A549 (cell line): Measurements from ENCODE around the gene COX7B. TPM values are rescaled to one million over a fixed set of nuclear protein-coding genes. Genes with fewer than 3 reads are reported as not detected.
"Not testable (repeated sequence)": the region's sequence is repeated elsewhere in the genome, so short reads cannot be mapped to it uniquely, and the experiment has no call there.

Experiments
- ATAC-seq, 2 experiments: fragments of 200-7000 bp in 1 of 2; fragments of >200 bp in 1 of 2; cut with Nextera tagmentation in 1 of 2; cut with Tn5 transposase in 1 of 2; 3 replicates each; pipeline versions ENCODE4 v1.8.0 to v1.9.1; 2018 to 2020; ENCODE audit warnings: mild to moderate bottlenecking in 1 of 2, moderate library complexity in 1 of 2
- CTCF ChIA-PET: fragments of 300-600 bp; sonication (Branson Sonifier 250); formaldehyde crosslinking; extraction: SDS; loops from one replicate; lab custom pipeline; 2021; ENCODE audit warnings: antibody characterized with exemption, inconsistent platforms; lab: Yijun Ruan, JAX
- POLR2A ChIA-PET: fragments of 350-600 bp; formaldehyde crosslinking; extraction: SDS; loops from one replicate; lab custom pipeline; 2021; ENCODE audit warnings: antibody characterized with exemption, inconsistent platforms; lab: Yijun Ruan, JAX
- DNase-seq, 2 experiments: peaks; one replicate each; pipeline versions ENCODE4 v3.0.0 to v3.0.0-alpha.2; 2011 to 2016; ENCODE audit warnings: low read depth in 1 of 2, low spot score in 1 of 2
- FAIRE-seq: peaks from 2 replicates; lab custom pipeline; 2011; peaks lifted over from hg19 to GRCh38; lab: Jason Lieb, UNC
- H3K27ac ChIP-seq, 2 experiments: fragments of >200 bp; sonication (Bioruptor Twin); formaldehyde crosslinking; 3 replicates each; pipeline ENCODE4 v1.5.1; 2016 to 2017
- H3K4me1 ChIP-seq: fragments of >200 bp; sonication (Bioruptor Twin); formaldehyde crosslinking; 3 replicates; pipeline ENCODE4 v1.6.1; 2016
- H3K4me2 ChIP-seq: fragments of >200 bp; sonication (Bioruptor Twin); formaldehyde crosslinking; 3 replicates; pipeline ENCODE4 v1.6.1; 2016
- H3K4me3 ChIP-seq: fragments of >200 bp; sonication (Bioruptor Twin); formaldehyde crosslinking; 3 replicates; pipeline ENCODE4 v1.5.1; 2016
- H3K9me3 ChIP-seq: fragments of >200 bp; sonication (Bioruptor Twin); formaldehyde crosslinking; 3 replicates; pipeline ENCODE4 v1.6.1; 2016
- BCL3 ChIP-seq: fragments of >200 bp; sonication (Bioruptor Twin); formaldehyde crosslinking; IDR thresholded peaks from 3 replicates; pipeline ENCODE4 v1.6.1; 2016
- BHLHE40 ChIP-seq: IDR thresholded peaks from 2 replicates; pipeline ENCODE4 v1.6.1; 2012; ENCODE audit warnings: low read depth, low read length, inconsistent platforms
- CTCF ChIP-seq: fragments of >200 bp; sonication (Bioruptor Twin); formaldehyde crosslinking; IDR thresholded peaks from 3 replicates; pipeline ENCODE4 v1.5.1; 2016
- EHMT2 ChIP-seq: fragments of 200-600 bp; sonication (generic); IDR thresholded peaks from 2 replicates; pipeline ENCODE4 v1.6.1; 2016; ENCODE audit warnings: antibody characterized with exemption, low read depth, mild to moderate bottlenecking, moderate library complexity
- HEYL ChIP-seq: fragments of 250-450 bp; sonication (Bioruptor Pico); IDR thresholded peaks from 2 replicates; pipeline ENCODE4 v1.8.0; 2021; ENCODE audit warnings: mild to moderate bottlenecking, moderate library complexity
- HOXB13 ChIP-seq: fragments of 250-450 bp; sonication (Bioruptor Pico); IDR thresholded peaks from 2 replicates; pipeline ENCODE4 v1.5.0; 2020; ENCODE audit warnings: low read depth, mild to moderate bottlenecking, moderate library complexity
- JUNB ChIP-seq: fragments of >200 bp; sonication (Bioruptor Twin); formaldehyde crosslinking; IDR thresholded peaks from 2 replicates; pipeline ENCODE4 v1.6.1; 2016
- KDM5A ChIP-seq: fragments of 200-600 bp; sonication (generic); IDR thresholded peaks from 2 replicates; pipeline ENCODE4 v1.6.1; 2016; ENCODE audit warnings: antibody characterized with exemption, mild to moderate bottlenecking
- PBX3 ChIP-seq: IDR thresholded peaks from 2 replicates; pipeline ENCODE4 v1.6.1; 2012
- POLR2A ChIP-seq: IDR thresholded peaks from 2 replicates; pipeline ENCODE4 v1.6.1; 2012; ENCODE audit warnings: mild to moderate bottlenecking, low read length
- RAD21 ChIP-seq, 2 experiments: fragments of >200 bp in 1 of 2; sonication (Bioruptor Twin) in 1 of 2; formaldehyde crosslinking in 1 of 2; IDR thresholded peaks in 1 of 2; conservative IDR thresholded peaks in 1 of 2; 2 replicates in 1 of 2; 3 replicates in 1 of 2; pipeline ENCODE4 v1.6.1; 2012 to 2018; ENCODE audit warnings: inconsistent platforms in 1 of 2
- RCOR1 ChIP-seq: fragments of 150-350 bp; IDR thresholded peaks from 2 replicates; pipeline ENCODE4 v1.6.1; 2014; ENCODE audit warnings: antibody characterized with exemption, low read length, low read depth
- RNF2 ChIP-seq: fragments of 200-600 bp; sonication (generic); IDR thresholded peaks from 2 replicates; pipeline ENCODE4 v1.6.1; 2016; ENCODE audit warnings: low read depth, mild to moderate bottlenecking, antibody characterized with exemption, moderate library complexity, borderline replicate concordance
- SREBF2 ChIP-seq: fragments of 450-650 bp; IDR thresholded peaks from 2 replicates; pipeline ENCODE4 v1.6.1; 2014; ENCODE audit warnings: mild to moderate bottlenecking, moderate library complexity
- WGBS: methylation state at CpG from one replicate; pipeline ENCODE4 v1.1.6; 2017; ENCODE audit errors: missing lambda C conversion rate; 5-methylcytosine and 5-hydroxymethylcytosine counted together
- polyA plus RNA-seq, 4 experiments: library from polyadenylated mRNA; depleted of rRNA in 3 of 4; stranded (reverse); fragments of >200 nt; fragmentation: RNase III in 1 of 4; extraction: RNeasy Plus Mini Kit Qiagen cat#74134 plus additional on column Dnase treatment in 1 of 4; gene quantifications; 2 replicates in 3 of 4; 3 replicates in 1 of 4; pipeline ENCODE4 v1.2.3, GENCODE V29; 2011 to 2017

Gene COX7B
- polyA plus RNA-seq, 2 of the 4 experiments (the other 2 are of a cell fraction) = 792 to 1,133 TPM

- TF ChIP-seq CTCF = peak; percentile 44; the same call in 2 of the 3 replicates
- TF ChIP-seq PBX3 = no peak
- TF ChIP-seq JUNB = no peak
- TF ChIP-seq RAD21 (conservative IDR thresholded peaks at IDR 0.05 in 1 of 2, IDR thresholded peaks at IDR 0.05 in 1 of 2) = peak; percentile 46 to 50; a peak in 4 of 5 replicates
- no peak; the same call in none of the 2 replicates for TF ChIP-seq POLR2A
- no peak for TF ChIP-seq RNF2
These were observed at the start of gene COX7B (continued) for GRCh38 chrX:77899081-77899828.

GRCh38 chrX:77875372-77875771, 23.9 kb upstream of the COX7B start:
- ATAC-seq (no peak), DNase-seq (no peak), FAIRE-seq (no peak)
- no peaks in the 10 kb centered on the region for H3K9me3 ChIP-seq
- POLR2A ChIA-PET = no interaction called here
- no peak overlapping the region for H3K4me3 ChIP-seq
- H3K27ac ChIP-seq = no peak overlapping the region
- TF ChIP-seq BCL3 = no peak
- TF ChIP-seq, all 56 proteins: peak for 0
- Histone ChIP-seq H3K4me1 (no peaks in the 10 kb centered on the region), H3K4me2 (no peak overlapping the region)
- CTCF ChIA-PET = no interaction called here
- WGBS = 95% methylated on average over 8 of the region's 8 CpGs

GRCh38 chrX:77881418-77881817, 17.9 kb upstream of the COX7B start:
- H3K9me3 ChIP-seq, H3K27ac ChIP-seq, POLR2A ChIA-PET, ATAC-seq, CTCF ChIA-PET, H3K4me2 ChIP-seq, DNase-seq, H3K4me1 ChIP-seq, FAIRE-seq, H3K4me3 ChIP-seq: not testable (repeated sequence)
- WGBS = 90% methylated on average over 3 of the region's 4 CpGs

GRCh38 chrX:77892887-77893286, 6.4 kb upstream of the COX7B start:
- Histone ChIP-seq H3K4me3 (no peak overlapping the region), H3K27ac (no peak overlapping the region), H3K4me1 (0 out of 3 replicates have a peak, but pooled peaks cover 8% of the 10 kb centered on the region), H3K9me3 (no peaks in the 10 kb centered on the region), H3K4me2 (no peak overlapping the region)
- DNase-seq (no peak), FAIRE-seq (no peak)
- 85% methylated on average over 2 of the region's 2 CpGs for WGBS
- POLR2A ChIA-PET = no interaction called here
- no peak for TF ChIP-seq RNF2
- TF ChIP-seq SREBF2 = no peak
- TF ChIP-seq, all 56 proteins: peak for 0
- no peak for ATAC-seq
- CTCF ChIA-PET = interaction anchor here (3.3 kb wide), 1 partner anchor 132 kb away, joined by 11 read pairs; no protein-coding TSS in a partner anchor

- 83% methylated on average over 10 of the region's 10 CpGs for WGBS
- 0 out of 3 replicates have a peak, but pooled peaks cover 8% of the 10 kb centered on the region for H3K4me1 ChIP-seq
- no peak for ATAC-seq
- H3K9me3 ChIP-seq = no peaks in the 10 kb centered on the region
- FAIRE-seq = no peak
- DNase-seq = no peak
- H3K4me2 ChIP-seq = peak overlapping the region; percentile 74
- TF ChIP-seq HEYL (CRISPR knock-in tag) (no peak), KDM5A (no peak), BHLHE40 (no peak), HOXB13 (CRISPR knock-in tag) (no peak), EHMT2 (no peak), BCL3 (no peak), RCOR1 (no peak)
- H3K4me3 ChIP-seq = no peak overlapping the region; the same call in 2 of the 3 replicates
- H3K27ac ChIP-seq = no peak overlapping the region
- CTCF ChIA-PET = interaction anchor here (3.3 kb wide), 1 partner anchor 131 kb away, joined by 11 read pairs; no protein-coding TSS in a partner anchor
- POLR2A ChIA-PET = no interaction called here
These were observed 5.6 kb upstream of the COX7B start for GRCh38 chrX:77893713-77894112.
